Nephron progenitor cell (in vitro differentiated cells): Measurements from ENCODE around the gene LCN6.

Source experiments
- DNase-seq: peaks from one replicate; pipeline ENCODE4 v3.0.0; 2021
- H3K27ac Mint-ChIP-seq: 2 replicates; pipeline ENCODE4 v1.8.0; 2021; ENCODE audit warnings: mild to moderate bottlenecking, moderate library complexity, mixed read lengths
- H3K27me3 Mint-ChIP-seq: 2 replicates; pipeline ENCODE4 v1.8.0; 2021; ENCODE audit warnings: mild to moderate bottlenecking, low read depth, mixed read lengths; ENCODE audit not compliant: poor library complexity
- H3K36me3 Mint-ChIP-seq: 2 replicates; pipeline ENCODE4 v1.8.0; 2021; ENCODE audit warnings: low read depth, mixed read lengths
- H3K4me1 Mint-ChIP-seq: 2 replicates; pipeline ENCODE4 v1.8.0; 2021; ENCODE audit warnings: mixed read lengths
- H3K4me3 Mint-ChIP-seq: 2 replicates; pipeline ENCODE4 v1.8.0; 2021; ENCODE audit warnings: mild to moderate bottlenecking, moderate library complexity, mixed read lengths
- H3K9me3 Mint-ChIP-seq: 2 replicates; pipeline ENCODE4 v1.8.0; 2021; ENCODE audit warnings: mild to moderate bottlenecking, moderate library complexity, mixed read lengths
- CTCF ChIP-seq: fragments of 200-600 bp; sonication (generic); IDR thresholded peaks from 2 replicates; pipeline ENCODE4 v1.5.0; 2021; ENCODE audit warnings: antibody characterized with exemption

Gene LCN6

GRCh38 chr9:136747161-136748060, 914 bp downstream of the LCN6 start:
- Mint-ChIP-seq H3K27me3 (peaks cover 20% of the 10 kb centered on the region), H3K9me3 (peaks cover 20% of the 10 kb centered on the region), H3K4me1 (peaks cover 6% of the 10 kb centered on the region), H3K4me3 (no peak overlapping the region), H3K27ac (no peak overlapping the region), H3K36me3 (peaks cover 2% of the 10 kb centered on the region)
- no peak for DNase-seq
- TF ChIP-seq CTCF, result no peak

GRCh38 chr9:136746621-136747020, 1.7 kb downstream of the LCN6 start:
- Mint-ChIP-seq H3K27me3 (peaks cover 14% of the 10 kb centered on the region), H3K4me3 (no peak overlapping the region), H3K9me3 (peaks cover 12% of the 10 kb centered on the region), H3K27ac (no peak overlapping the region), H3K36me3 (no peaks in the 10 kb centered on the region), H3K4me1 (peaks cover 6% of the 10 kb centered on the region)
- TF ChIP-seq CTCF, result no peak
- no peak for DNase-seq

GRCh38 chr9:136746155-136746490, 2.2 kb downstream of the LCN6 start:
- Mint-ChIP-seq H3K36me3 (no peaks in the 10 kb centered on the region), H3K27me3 (peaks cover 11% of the 10 kb centered on the region), H3K27ac (no peak overlapping the region), H3K4me3 (no peak overlapping the region), H3K4me1 (peaks cover 11% of the 10 kb centered on the region), H3K9me3 (peaks cover 7% of the 10 kb centered on the region)
- no peak for TF ChIP-seq CTCF
- no peak for DNase-seq

- H3K4me3 Mint-ChIP-seq, result no peak overlapping the region
- peaks cover 11% of the 10 kb centered on the region for H3K4me1 Mint-ChIP-seq
- H3K9me3 Mint-ChIP-seq, result peaks cover 2% of the 10 kb centered on the region
- no peak for TF ChIP-seq CTCF
- H3K36me3 Mint-ChIP-seq, result no peaks in the 10 kb centered on the region
- no peak for DNase-seq
- peaks cover 8% of the 10 kb centered on the region for H3K27me3 Mint-ChIP-seq
- no peak overlapping the region for H3K27ac Mint-ChIP-seq
Measured at GRCh38 chr9:136745389-136746154, 2.8 kb downstream of the LCN6 start.

- no peak for DNase-seq
- Mint-ChIP-seq H3K4me3 (no peak overlapping the region), H3K27me3 (peaks cover 9% of the 10 kb centered on the region), H3K4me1 (peaks cover 11% of the 10 kb centered on the region), H3K27ac (no peak overlapping the region), H3K9me3 (no peaks in the 10 kb centered on the region), H3K36me3 (no peaks in the 10 kb centered on the region)
- TF ChIP-seq CTCF, result no peak
Measured at GRCh38 chr9:136744773-136745172, 3.6 kb downstream of the LCN6 start.
